Loucy (cell line): ENCODE data around the gene PGAP6.
A peak's percentile ranks its signal among the peaks of the same experiment; 100 is the strongest.
"Not testable (repeated sequence)": the region's sequence is repeated elsewhere in the genome, so short reads cannot be mapped to it uniquely, and the experiment has no call there.

Source experiments
- H2AFZ ChIP-seq: fragments of 200-600 bp; sonication (generic); 2 replicates; pipeline ENCODE4 v1.6.0; 2016; ENCODE audit warnings: antibody characterized with exemption, mild to moderate bottlenecking, low read length, moderate library complexity
- H3F3A ChIP-seq: fragments of 200-600 bp; 2 replicates; pipeline ENCODE4 v1.6.0; 2016; ENCODE audit warnings: antibody characterized with exemption, low read depth, mild to moderate bottlenecking
- H3K27me3 ChIP-seq: fragments of 200-600 bp; sonication (generic); 2 replicates; pipeline ENCODE4 v1.6.1; 2014; ENCODE audit warnings: low read length, mild to moderate bottlenecking; ENCODE audit not compliant: insufficient read depth, poor library complexity, severe bottlenecking
- H3K36me3 ChIP-seq: fragments of 200-600 bp; sonication (generic); 2 replicates; pipeline ENCODE4 v1.6.1; 2016; ENCODE audit warnings: low read length; ENCODE audit not compliant: insufficient read depth
- H3K4me1 ChIP-seq: fragments of 200-600 bp; sonication (generic); 2 replicates; pipeline ENCODE4 v1.5.1; 2014; ENCODE audit warnings: low read length, mild to moderate bottlenecking; ENCODE audit not compliant: insufficient read depth, poor library complexity, severe bottlenecking
- H3K4me2 ChIP-seq: fragments of 200-600 bp; sonication (generic); 2 replicates; pipeline ENCODE4 v1.6.0; 2014; ENCODE audit warnings: antibody characterized with exemption, low read length, low read depth, mild to moderate bottlenecking; ENCODE audit not compliant: poor library complexity, severe bottlenecking
- H3K4me3 ChIP-seq: fragments of 200-600 bp; sonication (generic); 2 replicates; pipeline ENCODE4 v1.5.1; 2014; ENCODE audit warnings: low read length, mild to moderate bottlenecking, mixed read lengths; ENCODE audit not compliant: poor library complexity, severe bottlenecking
- H3K79me2 ChIP-seq: fragments of 200-600 bp; sonication (generic); 2 replicates; pipeline ENCODE4 v1.6.1; 2014; ENCODE audit warnings: low read length; ENCODE audit not compliant: insufficient read depth
- H3K9ac ChIP-seq: fragments of 200-600 bp; sonication (generic); 2 replicates; pipeline ENCODE4 v1.6.0; 2014; ENCODE audit warnings: mild to moderate bottlenecking, low read depth, low read length, moderate library complexity; ENCODE audit not compliant: poor library complexity, severe bottlenecking
- H3K9me2 ChIP-seq: fragments of 200-600 bp; sonication (generic); replicated peaks from 2 replicates; pipeline ENCODE4 v1.6.1; 2016; ENCODE audit warnings: low read depth, low read length, mixed read lengths
- H3K9me3 ChIP-seq: fragments of 200-600 bp; sonication (generic); 2 replicates; pipeline ENCODE4 v1.6.1; 2014; ENCODE audit warnings: mild to moderate bottlenecking, antibody characterized with exemption, low read length, low read depth; ENCODE audit not compliant: insufficient read depth
- H4K20me1 ChIP-seq: fragments of 200-600 bp; sonication (generic); 2 replicates; pipeline ENCODE4 v1.6.0; 2014; ENCODE audit warnings: antibody characterized with exemption, low read length, mild to moderate bottlenecking; ENCODE audit not compliant: insufficient read depth, poor library complexity, severe bottlenecking
- EZH2phosphoT487 ChIP-seq: fragments of 200-600 bp; IDR thresholded peaks from 2 replicates; pipeline ENCODE4 v1.6.1; 2018; ENCODE audit warnings: antibody characterized with exemption, mild to moderate bottlenecking, moderate library complexity, borderline replicate concordance
- TF ChIP-seq, protein P1 (sequence below): fragments of 200-600 bp; sonication (generic); conservative IDR thresholded peaks from 2 replicates; pipeline ENCODE4 v1.5.1; 2014; ENCODE audit warnings: mild to moderate bottlenecking, antibody characterized with exemption, low read length

The PGAP6 gene

DNA sequence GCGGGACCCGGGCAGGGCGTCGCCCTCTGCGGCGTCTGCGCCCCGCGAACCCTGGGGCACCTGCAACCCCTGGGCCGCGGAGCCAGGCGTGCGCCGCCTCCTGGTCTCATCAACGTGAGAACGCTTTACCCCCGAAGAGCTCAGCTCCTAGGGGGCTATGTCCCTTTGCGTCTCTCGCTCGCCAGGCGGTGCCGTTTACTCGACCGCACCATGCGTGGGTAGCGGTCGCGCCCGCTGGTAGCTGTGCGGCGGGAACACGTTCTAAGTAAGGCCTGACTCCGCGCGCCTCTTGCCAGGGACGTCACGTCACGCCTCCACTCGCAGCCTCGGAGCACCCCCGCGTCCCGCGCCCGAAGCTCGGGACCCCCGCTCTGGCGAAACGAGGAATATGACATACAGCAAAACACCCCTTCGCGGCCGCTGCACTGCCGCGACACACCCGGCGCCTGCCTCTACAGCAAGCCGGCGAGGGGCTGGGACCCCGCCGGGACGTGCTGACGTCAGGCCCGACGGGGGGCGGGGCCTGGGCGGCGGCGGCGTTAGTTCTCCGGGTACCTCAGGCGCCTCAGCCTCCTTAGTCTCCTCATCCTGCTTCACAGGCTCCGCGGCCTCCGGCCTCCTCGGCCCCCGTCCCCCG lies 43.4 kb upstream of the PGAP6 start, which contains the start of gene RAB11FIP3:
RAB11FIP3 (plus strand) TSS at position 568 of the 637 bp plus-strand sequence. CDS start 358 bp downstream, outside the sequence.
- Histone ChIP-seq H3K79me2 (peaks cover 21% of the 10 kb centered on the region), H3K36me3 (no peaks in the 10 kb centered on the region), H3K9me2 (no peaks in the 10 kb centered on the region), H3K4me3 (peak within 1 kb of the TSS; percentile 75), H3K9ac (peak within 1 kb of the TSS; percentile 70), H3F3A (no peaks in the 10 kb centered on the region), H3K9me3 (no peaks in the 10 kb centered on the region), H3K4me2 (peak within 1 kb of the TSS; percentile 86), H3K4me1 (peaks cover 15% of the 10 kb centered on the region), H3K27me3 (no peaks in the 10 kb centered on the region), H2AFZ (peak within 1 kb of the TSS; percentile 88), H4K20me1 (peaks cover 6% of the 10 kb centered on the region)
- TF ChIP-seq, protein P1, sequence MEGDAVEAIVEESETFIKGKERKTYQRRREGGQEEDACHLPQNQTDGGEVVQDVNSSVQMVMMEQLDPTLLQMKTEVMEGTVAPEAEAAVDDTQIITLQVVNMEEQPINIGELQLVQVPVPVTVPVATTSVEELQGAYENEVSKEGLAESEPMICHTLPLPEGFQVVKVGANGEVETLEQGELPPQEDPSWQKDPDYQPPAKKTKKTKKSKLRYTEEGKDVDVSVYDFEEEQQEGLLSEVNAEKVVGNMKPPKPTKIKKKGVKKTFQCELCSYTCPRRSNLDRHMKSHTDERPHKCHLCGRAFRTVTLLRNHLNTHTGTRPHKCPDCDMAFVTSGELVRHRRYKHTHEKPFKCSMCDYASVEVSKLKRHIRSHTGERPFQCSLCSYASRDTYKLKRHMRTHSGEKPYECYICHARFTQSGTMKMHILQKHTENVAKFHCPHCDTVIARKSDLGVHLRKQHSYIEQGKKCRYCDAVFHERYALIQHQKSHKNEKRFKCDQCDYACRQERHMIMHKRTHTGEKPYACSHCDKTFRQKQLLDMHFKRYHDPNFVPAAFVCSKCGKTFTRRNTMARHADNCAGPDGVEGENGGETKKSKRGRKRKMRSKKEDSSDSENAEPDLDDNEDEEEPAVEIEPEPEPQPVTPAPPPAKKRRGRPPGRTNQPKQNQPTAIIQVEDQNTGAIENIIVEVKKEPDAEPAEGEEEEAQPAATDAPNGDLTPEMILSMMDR, result no peak
- no peak for TF ChIP-seq EZH2phosphoT487

DNA sequence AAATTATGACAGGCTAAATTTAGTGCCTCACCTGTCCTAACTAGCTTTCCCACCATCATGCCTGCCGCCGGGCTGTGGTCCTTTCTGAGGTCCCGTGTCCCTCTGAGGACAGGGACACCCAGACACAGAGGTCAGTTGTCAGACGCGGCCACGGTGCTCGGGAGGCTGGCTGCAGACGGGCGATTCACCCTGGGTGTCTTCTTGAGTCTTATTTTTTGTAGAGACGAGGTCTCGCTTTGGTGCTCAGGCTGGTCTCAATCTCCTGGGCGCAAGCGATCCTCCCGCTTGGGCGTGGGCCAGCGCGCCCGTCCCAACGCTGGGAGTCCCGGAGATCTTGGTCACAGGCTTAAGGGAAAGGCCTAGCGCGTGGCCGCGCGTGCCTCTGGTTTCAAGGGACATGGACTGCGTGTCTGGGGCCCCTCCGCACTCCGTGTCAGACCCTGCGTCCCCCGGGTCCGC lies 42.9 kb upstream of the PGAP6 start:
- Histone ChIP-seq H3K4me3 (peak overlapping the region; percentile 75), H3F3A (no peaks in the 10 kb centered on the region), H3K4me1 (peaks cover 15% of the 10 kb centered on the region), H2AFZ (peak overlapping the region; percentile 88), H3K36me3 (no peaks in the 10 kb centered on the region), H4K20me1 (peaks cover 6% of the 10 kb centered on the region), H3K9ac (peak overlapping the region; percentile 54), H3K79me2 (peaks cover 21% of the 10 kb centered on the region), H3K9me2 (no peaks in the 10 kb centered on the region), H3K4me2 (peak overlapping the region; percentile 86), H3K27me3 (no peaks in the 10 kb centered on the region), H3K9me3 (no peaks in the 10 kb centered on the region)
- TF ChIP-seq, protein P1, result no peak
- no peak for TF ChIP-seq EZH2phosphoT487

DNA sequence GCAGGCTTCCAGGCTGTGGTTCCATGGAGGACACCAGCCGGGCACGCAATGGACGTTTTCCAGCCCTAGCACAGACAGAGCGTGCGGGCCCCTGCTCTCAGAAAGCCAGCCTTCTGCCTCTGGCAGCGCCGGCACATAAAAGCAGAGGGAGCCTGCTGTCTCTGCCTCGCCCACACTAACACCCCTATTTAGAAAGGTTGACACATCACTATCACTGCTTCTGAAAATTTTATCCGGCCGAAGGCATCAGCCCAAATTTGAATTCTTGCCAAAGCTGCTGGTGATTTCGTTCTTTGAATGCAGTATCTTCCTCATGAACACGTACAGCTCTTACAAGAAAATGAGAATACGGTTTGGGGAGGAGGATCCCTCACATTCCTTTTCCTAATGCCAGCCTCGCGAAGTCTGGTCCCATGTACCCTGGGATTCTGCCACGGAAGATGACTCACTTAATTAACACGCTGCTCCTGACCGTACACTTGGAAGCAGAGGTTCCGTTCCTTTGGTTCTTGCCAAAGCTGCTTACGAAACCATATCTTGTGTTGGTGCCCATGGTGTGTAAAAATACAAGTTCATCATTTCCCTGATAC lies 42.4 kb upstream of the PGAP6 start:
- no peaks in the 10 kb centered on the region for H3K36me3 ChIP-seq
- H3K79me2 ChIP-seq, result peaks cover 21% of the 10 kb centered on the region
- H3K27me3 ChIP-seq, result no peaks in the 10 kb centered on the region
- TF ChIP-seq, protein P1, result no peak
- no peak for TF ChIP-seq EZH2phosphoT487
- H3F3A ChIP-seq, result no peaks in the 10 kb centered on the region
- peaks cover 6% of the 10 kb centered on the region for H4K20me1 ChIP-seq
- H3K4me1 ChIP-seq, result peaks cover 15% of the 10 kb centered on the region
- H3K9me3 ChIP-seq, result no peaks in the 10 kb centered on the region
- no peak overlapping the region for H3K4me3 ChIP-seq
- H3K9me2 ChIP-seq, result no peaks in the 10 kb centered on the region
- H2AFZ ChIP-seq, result no peak overlapping the region
- no peak overlapping the region for H3K4me2 ChIP-seq
- no peak overlapping the region for H3K9ac ChIP-seq

DNA sequence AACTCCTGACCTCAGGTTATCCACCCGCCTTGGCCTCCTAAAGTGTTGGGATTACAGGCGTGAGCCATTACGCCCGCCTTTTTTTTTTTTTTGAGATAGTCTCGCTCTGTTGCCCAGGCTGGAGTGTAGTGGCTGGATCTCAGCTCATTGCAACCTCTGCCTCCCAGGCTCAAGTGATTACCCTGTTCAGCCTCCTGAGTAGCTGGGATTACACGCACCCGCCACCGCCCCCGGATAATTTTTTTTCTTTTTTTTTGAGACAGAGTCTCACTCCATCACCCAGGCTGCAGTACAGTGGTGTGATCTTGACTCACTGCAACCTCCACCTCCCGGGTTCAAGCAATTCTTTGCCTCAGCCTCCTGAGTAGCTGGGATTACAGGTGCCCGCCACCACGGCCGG lies 40.4 kb upstream of the PGAP6 start:
- not testable (repeated sequence) for H3K9me3 ChIP-seq, H3K9ac ChIP-seq, H3K9me2 ChIP-seq, H3K4me3 ChIP-seq, H3K27me3 ChIP-seq, H3K4me2 ChIP-seq, H4K20me1 ChIP-seq, H2AFZ ChIP-seq, H3F3A ChIP-seq, H3K4me1 ChIP-seq, H3K36me3 ChIP-seq
- H3K79me2 ChIP-seq, result peaks cover 10% of the 10 kb centered on the region

DNA sequence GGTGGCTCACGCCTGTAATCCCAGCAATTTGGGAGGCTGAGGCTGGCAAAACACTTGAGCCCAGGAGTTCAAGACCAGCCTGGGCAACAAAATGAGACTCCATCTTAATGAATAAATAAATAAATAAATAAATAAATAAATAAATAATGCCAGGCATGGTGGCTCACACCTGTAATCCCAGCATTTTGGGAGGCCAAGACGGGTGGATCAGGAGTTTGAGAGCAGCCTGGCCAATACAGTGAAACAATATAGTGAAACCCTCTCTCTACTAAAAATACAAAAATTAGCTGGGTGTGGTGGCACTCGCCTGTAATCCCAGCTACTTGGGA lies 33.4 kb upstream of the PGAP6 start:
- not testable (repeated sequence) for H3F3A ChIP-seq, H3K9ac ChIP-seq, H3K27me3 ChIP-seq, H3K36me3 ChIP-seq, H3K79me2 ChIP-seq, H3K4me1 ChIP-seq, H3K9me3 ChIP-seq, H3K4me2 ChIP-seq, H3K4me3 ChIP-seq, H3K9me2 ChIP-seq, H2AFZ ChIP-seq, H4K20me1 ChIP-seq
